OCI-LY1 (cell line): ENCODE measurements around the gene LSP1.

Source experiments
- EZH2 ChIP-seq: fragments of 200-600 bp; sonication (generic), shearing (Covaris generic); IDR thresholded peaks from 2 replicates; pipeline ENCODE4 v1.8.0; 2017; ENCODE audit warnings: borderline replicate concordance, mixed run types, mild to moderate bottlenecking, antibody characterized with exemption, low read length, moderate library complexity, mixed read lengths
- TF ChIP-seq, protein P1 (sequence below): fragments of 200-600 bp; sonication (generic), shearing (Covaris generic); IDR thresholded peaks from 2 replicates; pipeline ENCODE4 v1.5.1; 2017; ENCODE audit warnings: mild to moderate bottlenecking, antibody characterized with exemption, low read length, moderate library complexity, mixed read lengths

GRCh38 chr11:1927848-1928469 lies 75.1 kb downstream of the LSP1 start:
- TF ChIP-seq EZH2 = no peak
- TF ChIP-seq, protein P1, sequence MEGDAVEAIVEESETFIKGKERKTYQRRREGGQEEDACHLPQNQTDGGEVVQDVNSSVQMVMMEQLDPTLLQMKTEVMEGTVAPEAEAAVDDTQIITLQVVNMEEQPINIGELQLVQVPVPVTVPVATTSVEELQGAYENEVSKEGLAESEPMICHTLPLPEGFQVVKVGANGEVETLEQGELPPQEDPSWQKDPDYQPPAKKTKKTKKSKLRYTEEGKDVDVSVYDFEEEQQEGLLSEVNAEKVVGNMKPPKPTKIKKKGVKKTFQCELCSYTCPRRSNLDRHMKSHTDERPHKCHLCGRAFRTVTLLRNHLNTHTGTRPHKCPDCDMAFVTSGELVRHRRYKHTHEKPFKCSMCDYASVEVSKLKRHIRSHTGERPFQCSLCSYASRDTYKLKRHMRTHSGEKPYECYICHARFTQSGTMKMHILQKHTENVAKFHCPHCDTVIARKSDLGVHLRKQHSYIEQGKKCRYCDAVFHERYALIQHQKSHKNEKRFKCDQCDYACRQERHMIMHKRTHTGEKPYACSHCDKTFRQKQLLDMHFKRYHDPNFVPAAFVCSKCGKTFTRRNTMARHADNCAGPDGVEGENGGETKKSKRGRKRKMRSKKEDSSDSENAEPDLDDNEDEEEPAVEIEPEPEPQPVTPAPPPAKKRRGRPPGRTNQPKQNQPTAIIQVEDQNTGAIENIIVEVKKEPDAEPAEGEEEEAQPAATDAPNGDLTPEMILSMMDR = no peak
